ENCODE results near the gene FAM81B. TPM values are rescaled to one million over a fixed set of nuclear protein-coding genes. Genes with fewer than 3 reads are reported as not detected.

FAM81B gene
- total RNA-seq, 1 experiment from 2014 or later, result not detected

GRCh38 chr5:95347506-95348120, 43.6 kb upstream of the FAM81B start (continued):
- TF ChIP-seq IRF1 (CRISPR knock-in tag; IDR thresholded peaks at IDR 0.05) (no peak), ZNF232 (CRISPR knock-in tag; IDR thresholded peaks at IDR 0.05) (no peak), ETV6 (CRISPR knock-in tag; IDR thresholded peaks at IDR 0.05) (no peak), NR1H2 (CRISPR knock-in tag; IDR thresholded peaks at IDR 0.05) (no peak), AFF4 (CRISPR knock-in tag; IDR thresholded peaks at IDR 0.05; ENCODE audit: borderline replicate concordance) (no peak)

- DNase-seq (ENCODE audit: low spot score), result no peak
- Mint-ChIP-seq H3K27ac (no peak overlapping the region), H3K4me3 (no peak overlapping the region), H3K27me3 (ENCODE audit: low read depth) (no peaks in the 10 kb centered on the region; the same call in 1 of the 2 replicates), H3K9me3 (peaks cover 19% of the 10 kb centered on the region), H3K4me1 (0 out of 2 replicates have a peak, but pooled peaks cover 3% of the 10 kb centered on the region), H3K36me3 (peaks cover 6% of the 10 kb centered on the region; the same call in 1 of the 2 replicates)
- no peak for TF ChIP-seq RELA (CRISPR knock-in tag; IDR thresholded peaks at IDR 0.05; ENCODE audit: borderline replicate concordance)
- no peak for TF ChIP-seq STAT6 (CRISPR knock-in tag; conservative IDR thresholded peaks at IDR 0.05; ENCODE audit: low read depth)
- TF ChIP-seq OVOL2 (CRISPR knock-in tag; IDR thresholded peaks at IDR 0.05; ENCODE audit: borderline replicate concordance), result no peak
- POLR2A ChIA-PET, result no interaction called here
- no peak for ATAC-seq
- CTCF ChIA-PET, result no interaction called here
These were observed 40.5 kb upstream of the FAM81B start for GRCh38 chr5:95350631-95351030.

GRCh38 chr5:95352691-95353090, 38.5 kb upstream of the FAM81B start:
- ChIA-PET POLR2A (no interaction called here), CTCF (interaction anchor here (0.7 kb wide), 1 partner anchor 13 kb away, joined by 4 read pairs; no protein-coding TSS in a partner anchor)
- ATAC-seq (no peak), DNase-seq (ENCODE audit: low spot score) (no peak)
- H3K27ac Mint-ChIP-seq, result no peak overlapping the region
- H3K27me3 Mint-ChIP-seq (ENCODE audit: low read depth), result no peaks in the 10 kb centered on the region; the same call in 1 of the 2 replicates
- peaks cover 6% of the 10 kb centered on the region; the same call in 1 of the 2 replicates for H3K36me3 Mint-ChIP-seq
- peaks cover 19% of the 10 kb centered on the region for H3K9me3 Mint-ChIP-seq
- 0 out of 2 replicates have a peak, but pooled peaks cover 1% of the 10 kb centered on the region for H3K4me1 Mint-ChIP-seq
- TF ChIP-seq ATF2 (CRISPR knock-in tag; IDR thresholded peaks at IDR 0.05; ENCODE audit: borderline replicate concordance, low read depth) (no peak), ZNF416 (CRISPR knock-in tag; IDR thresholded peaks at IDR 0.05) (no peak), HMGA2 (CRISPR knock-in tag; IDR thresholded peaks at IDR 0.05) (no peak), ATF3 (CRISPR knock-in tag; conservative IDR thresholded peaks at IDR 0.05) (no peak), ESRRA (CRISPR knock-in tag; IDR thresholded peaks at IDR 0.05; ENCODE audit: borderline replicate concordance) (no peak), ZNF532 (CRISPR knock-in tag; IDR thresholded peaks at IDR 0.05; ENCODE audit: borderline replicate concordance) (no peak), ZNF317 (CRISPR knock-in tag; IDR thresholded peaks at IDR 0.05; ENCODE audit: borderline replicate concordance, low read depth) (no peak), ZNF219 (CRISPR knock-in tag; IDR thresholded peaks at IDR 0.05; ENCODE audit: borderline replicate concordance) (no peak)
- no peak overlapping the region for H3K4me3 Mint-ChIP-seq
